HG03457 (cell line): ENCODE measurements around the gene MYH15.

Source experiments
- ATAC-seq: cut with Tn5 transposase; IDR thresholded peaks from one replicate; pipeline ENCODE4 v1.9.1; 2021; ENCODE audit warnings: moderate number of reproducible peaks; ENCODE audit not compliant: unreplicated experiment

Gene MYH15

GRCh38 chr3:108510496-108510895 lies at the start of gene MYH15:
TSS of gene MYH15 (minus strand) at chr3:108510596. CDS start at chr3:108510530, 66 bp downstream.
- ATAC-seq, result no peak

DNA sequence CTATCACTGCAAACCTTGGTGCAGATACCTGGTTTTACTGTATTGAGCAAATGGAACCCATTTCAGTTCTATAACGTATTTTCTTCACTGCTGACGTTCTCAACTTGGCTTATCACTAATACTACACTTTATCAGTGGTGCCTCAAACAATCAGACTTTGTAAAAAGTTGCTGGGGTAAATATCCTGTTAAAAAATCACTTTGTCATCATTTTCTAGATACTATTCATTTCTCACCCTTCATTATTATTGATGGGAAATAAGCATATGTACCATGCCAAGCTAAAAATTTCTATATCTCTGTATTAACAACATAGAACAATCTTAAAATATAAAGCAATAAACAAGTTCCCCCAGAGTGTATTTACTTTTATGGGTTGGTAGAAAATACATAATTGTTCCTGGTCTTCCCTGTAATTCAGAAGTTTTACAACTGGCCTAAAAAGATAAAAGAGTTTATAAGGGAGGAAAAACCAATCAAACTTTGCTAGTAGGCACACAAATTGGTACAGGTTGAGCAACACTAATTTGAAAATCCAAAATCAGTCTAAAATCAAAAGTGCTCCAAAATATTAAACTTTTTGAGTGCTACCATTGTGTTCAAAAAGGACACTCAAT lies 45.7 kb upstream of the MYH15 start:
- no peak for ATAC-seq

DNA sequence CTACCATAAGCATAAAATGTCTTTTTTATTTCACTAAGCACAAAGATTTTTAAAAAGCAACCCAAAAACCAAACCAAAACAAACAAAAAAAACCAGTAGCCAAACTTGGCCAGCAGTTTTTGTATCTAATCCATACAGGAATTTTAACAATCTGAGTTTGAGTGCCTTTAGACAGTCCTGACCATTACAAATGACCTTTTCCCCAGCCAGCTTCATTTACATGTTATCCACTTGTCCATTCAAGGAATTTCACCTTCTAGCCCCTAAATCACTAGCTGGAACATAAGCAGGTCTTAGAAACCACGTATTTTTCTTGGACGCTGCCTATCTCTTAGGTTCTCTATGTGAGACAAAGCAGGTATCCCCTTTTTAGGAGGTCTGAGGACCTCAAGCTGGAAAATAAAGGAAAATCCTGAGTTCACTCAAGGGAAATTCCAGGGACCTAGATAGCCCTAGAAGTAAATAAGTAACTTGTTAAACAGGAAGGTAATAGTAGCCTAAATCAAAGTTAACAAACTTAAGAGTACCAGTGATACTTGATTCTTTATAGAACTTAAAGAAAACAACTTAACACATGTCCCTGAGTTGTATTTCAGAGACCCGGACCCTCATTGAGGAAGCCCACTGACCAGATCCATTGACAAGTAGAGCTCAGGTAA lies 44.6 kb upstream of the MYH15 start:
- ATAC-seq, result no peak

- no peak for ATAC-seq
Measured at GRCh38 chr3:108554229-108554628, 43.8 kb upstream of the MYH15 start.

GRCh38 chr3:108552267-108553159 lies 42.1 kb upstream of the MYH15 start:
- ATAC-seq, result no peak

GRCh38 chr3:108548886-108549285 lies 38.5 kb upstream of the MYH15 start:
- no peak for ATAC-seq

- ATAC-seq, result no peak
Measured at GRCh38 chr3:108548304-108548703, 37.9 kb upstream of the MYH15 start.

GRCh38 chr3:108546692-108547091 lies 36.3 kb upstream of the MYH15 start:
- ATAC-seq, result no peak

DNA sequence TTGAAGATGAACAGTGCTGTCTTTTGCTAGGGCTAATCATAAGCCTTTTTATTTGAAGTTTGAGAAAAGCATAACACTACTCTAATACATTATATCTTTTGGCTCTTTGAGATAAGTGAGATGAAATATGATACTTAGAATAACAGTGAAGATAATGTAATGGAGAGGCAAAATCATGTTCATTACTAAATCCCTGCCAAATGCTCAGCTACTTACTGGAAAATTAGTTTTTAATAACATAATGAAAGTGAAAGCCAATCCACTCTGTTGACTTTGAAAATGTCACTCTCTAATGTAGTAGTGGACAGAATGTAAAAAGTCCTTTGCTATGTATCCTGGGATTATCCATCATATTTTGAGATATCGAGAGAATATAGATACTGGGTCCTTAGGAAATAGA lies 35.9 kb upstream of the MYH15 start:
- ATAC-seq, result no peak

- ATAC-seq, result no peak
Measured at GRCh38 chr3:108538083-108538482, 27.7 kb upstream of the MYH15 start.

DNA sequence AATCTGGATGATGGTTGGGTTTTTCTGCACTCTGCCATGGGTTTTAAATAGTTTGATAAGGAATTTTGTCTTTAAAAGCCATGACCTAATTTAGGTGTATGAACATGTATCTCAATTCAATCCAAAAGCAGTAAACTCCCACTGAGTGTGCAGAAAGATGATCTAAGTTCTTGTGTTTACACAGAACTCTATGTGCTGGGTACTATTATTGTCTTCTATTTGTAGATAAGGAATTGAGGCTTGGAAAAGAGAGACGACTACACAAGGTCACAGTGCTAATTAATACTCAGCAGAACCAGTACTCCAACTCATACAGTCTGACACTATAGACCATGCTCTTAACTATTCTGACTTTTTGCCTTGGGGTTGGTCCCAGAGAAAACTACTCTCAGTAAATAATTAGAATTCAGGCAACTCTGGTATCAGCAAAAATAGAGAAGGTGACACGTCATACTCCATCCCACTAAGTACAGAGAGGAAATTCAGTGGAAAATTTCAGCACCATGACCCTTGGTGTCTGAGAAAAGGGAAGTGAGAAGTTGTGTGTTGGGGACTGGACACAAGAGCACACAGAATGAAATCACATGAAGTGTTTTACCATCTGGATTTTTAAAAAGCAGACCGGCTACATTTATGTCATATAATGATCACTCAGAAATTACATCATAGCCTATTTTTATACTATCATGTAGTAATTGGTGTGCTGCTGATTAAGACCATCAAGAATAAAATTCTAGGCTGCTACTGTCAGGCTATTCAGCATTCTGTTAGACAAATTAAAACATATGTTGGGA lies 18.3 kb upstream of the MYH15 start:
- ATAC-seq, result peak; percentile 97

DNA sequence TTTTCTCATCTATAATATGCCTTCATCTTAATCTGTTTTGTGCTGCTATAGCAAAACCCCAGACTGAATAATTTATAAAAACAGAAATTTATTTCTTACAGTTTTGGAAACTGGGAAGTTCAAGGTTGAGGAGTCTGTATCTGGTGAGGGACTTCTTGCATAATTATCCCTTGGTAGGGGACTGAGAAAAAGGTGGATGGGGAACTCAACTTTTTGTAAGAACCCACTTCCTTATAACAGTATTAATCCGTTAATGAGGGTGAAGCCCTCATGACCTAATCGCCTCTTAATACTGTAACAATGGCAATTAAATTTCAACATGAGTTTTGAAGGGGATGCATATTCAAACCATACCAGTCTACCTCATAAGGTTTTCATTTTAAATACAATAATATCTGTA lies 17.4 kb upstream of the MYH15 start:
- no peak for ATAC-seq

- ATAC-seq, result no peak
Measured at GRCh38 chr3:108527109-108527508, 16.7 kb upstream of the MYH15 start.

GRCh38 chr3:108525971-108526370 lies 15.6 kb upstream of the MYH15 start:
- ATAC-seq, result no peak

GRCh38 chr3:108525256-108525655 lies 14.9 kb upstream of the MYH15 start:
- no peak for ATAC-seq

GRCh38 chr3:108524537-108524936 lies 14.1 kb upstream of the MYH15 start:
- no peak for ATAC-seq

GRCh38 chr3:108518895-108519294 lies 8.5 kb upstream of the MYH15 start:
- ATAC-seq, result no peak

DNA sequence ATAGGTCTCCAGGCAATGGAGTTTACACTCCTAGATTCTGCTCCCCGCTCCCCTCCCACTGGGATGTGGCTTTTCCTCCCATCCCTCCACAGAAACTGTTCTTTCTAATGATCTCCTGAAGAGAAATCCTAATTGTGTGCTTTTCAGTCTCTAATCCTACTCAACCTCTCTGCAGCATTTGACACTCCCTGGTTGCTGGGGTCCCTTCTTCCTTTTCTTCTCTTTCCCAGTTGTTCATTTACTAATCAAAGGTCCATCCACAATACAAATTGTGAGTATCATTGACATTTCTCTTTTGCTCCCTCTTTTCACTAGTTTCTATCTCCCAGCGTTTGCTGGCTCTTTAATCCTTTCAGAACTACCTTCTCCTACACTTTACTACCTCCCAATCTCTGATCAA lies 6.5 kb upstream of the MYH15 start:
- no peak for ATAC-seq

DNA sequence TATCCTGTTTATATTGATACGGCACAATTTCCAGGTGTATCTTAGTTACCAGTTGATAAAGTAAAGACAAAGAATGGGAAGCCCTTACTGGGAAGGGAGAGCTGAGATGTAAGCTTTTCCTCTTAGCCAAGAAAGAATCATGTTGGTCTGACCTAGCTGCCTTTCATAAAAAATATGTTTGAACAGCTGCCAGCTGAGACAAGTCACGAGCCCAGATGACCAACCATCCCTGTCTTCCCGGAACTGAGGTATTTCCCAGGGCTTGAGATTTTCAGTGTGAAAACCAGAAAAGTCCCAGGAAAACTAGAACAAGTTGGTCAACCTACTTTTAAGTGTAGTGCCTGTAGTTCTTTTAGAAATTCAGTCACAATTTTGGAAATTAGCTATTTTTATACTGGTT lies 3.6 kb upstream of the MYH15 start:
- ATAC-seq, result no peak

DNA sequence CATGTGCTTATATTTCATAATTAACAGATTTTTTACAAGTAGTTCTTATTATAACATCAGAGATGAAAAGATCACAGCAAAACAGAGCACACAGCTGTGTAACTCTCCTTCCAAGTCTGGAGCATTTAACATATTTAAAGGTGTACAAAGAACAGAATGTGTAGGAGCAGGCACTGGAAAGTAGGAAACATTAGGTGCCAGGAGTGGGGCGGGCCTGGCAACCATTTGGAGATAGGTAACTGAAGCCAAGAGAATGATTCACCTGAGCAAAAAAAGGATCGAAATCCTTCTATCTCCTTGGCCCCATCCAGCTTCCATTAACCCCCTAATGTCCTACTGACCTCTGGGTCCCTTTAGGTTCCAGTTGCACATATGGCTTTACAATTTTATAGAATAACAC lies 2.3 kb upstream of the MYH15 start:
- ATAC-seq, result no peak

DNA sequence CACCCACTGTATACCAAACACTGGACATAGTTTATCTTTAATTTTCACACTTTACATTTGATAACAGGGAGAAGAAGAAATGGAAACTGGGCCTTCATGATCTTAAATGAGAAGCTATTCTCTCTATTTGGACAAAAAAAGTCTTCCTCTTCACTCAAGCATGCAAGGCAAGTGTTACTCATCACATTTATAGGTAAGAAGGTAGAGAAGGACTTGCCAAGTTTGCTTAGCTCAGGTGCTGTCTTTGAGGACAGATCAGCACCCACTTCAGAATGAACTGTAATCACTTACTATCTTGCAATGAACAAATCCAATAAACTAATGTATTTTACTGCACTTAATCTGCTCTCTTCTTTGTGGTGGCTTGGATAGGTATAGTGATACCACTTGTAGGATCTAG lies 1.1 kb upstream of the MYH15 start:
- ATAC-seq, result no peak
